NCI-H345 treated with DMSO at 0.1 percent for 48 hours (cell line): ENCODE data around the gene IFNG.
"Not testable (repeated sequence)": the region's sequence is repeated elsewhere in the genome, so short reads cannot be mapped to it uniquely, and the experiment has no call there.

Experiments used
- DNase-seq: peaks from one replicate; lab custom pipeline; 2025; ENCODE audit not compliant: unreplicated experiment; lab: John Stamatoyannopoulos, UW

IFNG gene

GRCh38 chr12:68159681-68160304 lies at the start of gene IFNG:
TSS of gene IFNG (minus strand) at chr12:68159740. CDS start at chr12:68159615, 125 bp downstream.
- no peak for DNase-seq

- peak; percentile 16 for DNase-seq
Measured at GRCh38 chr12:68209048-68209728, 49.6 kb upstream of the IFNG start.

- peak; percentile 21 for DNase-seq
Measured at GRCh38 chr12:68207276-68207675, 47.7 kb upstream of the IFNG start.

- peak; percentile 65 for DNase-seq
Measured at GRCh38 chr12:68206446-68206845, 46.9 kb upstream of the IFNG start.

- DNase-seq, result no peak
Measured at GRCh38 chr12:68203460-68203875, 43.9 kb upstream of the IFNG start.

GRCh38 chr12:68200854-68201253 lies 41.3 kb upstream of the IFNG start:
- no peak for DNase-seq

GRCh38 chr12:68199127-68199526 lies 39.6 kb upstream of the IFNG start:
- DNase-seq, result no peak

GRCh38 chr12:68198507-68199086 lies 39.1 kb upstream of the IFNG start:
- no peak for DNase-seq

GRCh38 chr12:68190301-68190700 lies 30.8 kb upstream of the IFNG start:
- no peak for DNase-seq

GRCh38 chr12:68189821-68190242 lies 30.3 kb upstream of the IFNG start:
- DNase-seq, result no peak

GRCh38 chr12:68185598-68185997 lies 26.1 kb upstream of the IFNG start:
- DNase-seq, result no peak

GRCh38 chr12:68180792-68181744 lies 21.5 kb upstream of the IFNG start:
- DNase-seq, result no peak

- DNase-seq, result no peak
Measured at GRCh38 chr12:68178774-68179439, 19.4 kb upstream of the IFNG start.

GRCh38 chr12:68178184-68178583 lies 18.6 kb upstream of the IFNG start:
- no peak for DNase-seq

GRCh38 chr12:68177562-68177961 lies 18.0 kb upstream of the IFNG start:
- DNase-seq, result no peak

GRCh38 chr12:68176257-68176656 lies 16.7 kb upstream of the IFNG start:
- no peak for DNase-seq

- no peak for DNase-seq
Measured at GRCh38 chr12:68175557-68176061, 16.1 kb upstream of the IFNG start.

- DNase-seq, result not testable (repeated sequence)
Measured at GRCh38 chr12:68174761-68175160, 15.2 kb upstream of the IFNG start.

- DNase-seq, result no peak
Measured at GRCh38 chr12:68173792-68174191, 14.3 kb upstream of the IFNG start.

- no peak for DNase-seq
Measured at GRCh38 chr12:68170726-68171125, 11.2 kb upstream of the IFNG start.
